T47D (cell line): ENCODE data around the gene SLC9A7.

Experiments
- DNase-seq, 2 experiments: peaks; one replicate each; pipeline versions ENCODE4 v3.0.0 to v3.0.0-alpha.2; 2011 to 2012; ENCODE audit warnings: low read depth in 1 of 2, low spot score in 1 of 2
- JUND ChIP-seq: IDR thresholded peaks from 2 replicates; pipeline ENCODE4 v1.6.1; 2012; ENCODE audit warnings: low read depth
- in situ Hi-C: cut with HindIII; loops from 2 replicates; pipeline ENCODE4 v1.10.0; 2016; ENCODE audit warnings: low sequenced_read_pairs, low pct_unique_long_range_greater_than_20kb

SLC9A7 gene

DNA sequence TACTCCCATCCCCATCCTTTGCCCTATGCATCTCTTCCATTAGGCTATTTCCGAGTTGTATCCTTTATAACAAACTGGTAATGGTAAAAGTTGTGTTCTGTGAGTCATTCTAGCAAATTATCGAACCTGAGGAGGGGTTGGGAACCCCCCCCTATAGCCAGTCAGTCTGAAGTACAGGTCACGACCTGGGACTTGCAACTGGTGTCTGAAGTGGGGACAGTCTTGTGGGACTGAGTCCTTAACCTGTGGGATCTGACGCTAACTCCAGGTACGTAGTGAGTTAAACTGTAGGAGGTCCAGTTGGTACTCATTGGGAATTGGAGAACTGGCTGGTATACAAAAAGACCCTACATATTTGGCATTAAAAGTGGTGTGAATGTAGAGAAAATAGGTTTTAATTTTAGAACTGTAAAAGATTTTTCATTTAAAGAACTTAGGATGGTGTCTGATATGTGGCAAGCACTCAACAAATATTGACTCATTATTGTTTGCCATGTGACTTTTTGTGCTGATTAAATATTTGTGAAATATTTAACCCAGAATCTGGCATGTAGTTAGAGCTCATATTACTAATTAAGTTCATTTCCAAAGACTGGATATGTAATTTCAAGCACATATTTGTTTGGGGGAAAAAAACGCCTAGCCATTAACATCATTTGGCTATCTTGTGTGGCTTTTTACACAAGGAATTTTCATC is 134.7 kb downstream of the SLC9A7 start:
- TF ChIP-seq JUND, result no peak
- in situ Hi-C loops, result no loop called here
- DNase-seq, result no peak

DNA sequence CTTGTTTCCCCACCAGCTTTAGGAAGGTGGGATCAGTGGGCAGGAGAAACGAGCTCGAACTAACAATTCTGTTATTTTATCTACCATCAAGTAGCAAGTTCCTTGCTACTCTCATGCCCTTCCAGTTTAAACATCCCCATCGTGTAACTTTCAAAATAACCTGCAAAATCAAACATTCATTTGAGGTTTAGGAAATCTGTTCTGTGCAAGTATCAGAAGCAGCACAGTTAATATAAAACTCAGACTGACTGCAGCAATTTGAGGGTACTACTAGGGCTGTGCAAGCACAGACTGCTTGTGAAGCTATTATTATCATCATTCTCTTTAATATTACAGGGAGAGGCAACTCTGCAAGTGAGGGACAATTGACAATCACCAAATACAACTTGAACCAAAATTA is 137.3 kb downstream of the SLC9A7 start:
- TF ChIP-seq JUND, result no peak
- in situ Hi-C loops, result no loop called here
- DNase-seq, result no peak

- in situ Hi-C loops, result no loop called here
- no peak for TF ChIP-seq JUND
- DNase-seq, result no peak
Observed at GRCh38 chrX:46620505-46620904, 138.4 kb downstream of the SLC9A7 start.

DNA sequence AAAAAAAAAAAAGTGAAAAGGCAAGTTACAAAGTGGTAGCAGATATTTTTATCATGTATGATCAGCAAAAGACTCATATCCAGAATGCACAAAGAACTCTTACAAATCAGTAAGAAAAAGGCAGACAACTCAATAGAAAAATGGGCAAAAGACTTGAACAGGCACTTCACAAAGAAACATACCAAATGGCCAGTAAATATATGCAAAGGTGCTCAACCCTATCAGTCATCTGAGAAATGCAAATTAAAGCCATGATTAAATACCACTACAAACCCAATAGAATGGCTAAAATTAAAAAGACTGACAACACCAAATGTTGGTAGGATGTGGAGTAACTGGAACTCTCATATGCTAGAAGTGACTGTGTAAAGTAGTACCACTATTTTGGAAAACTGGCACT is 140.0 kb downstream of the SLC9A7 start:
- TF ChIP-seq JUND, result no peak
- in situ Hi-C loops, result no loop called here
- no peak for DNase-seq

GRCh38 chrX:46617906-46618305 is 141.0 kb downstream of the SLC9A7 start:
- no peak for DNase-seq
- in situ Hi-C loops, result no loop called here
- no peak for TF ChIP-seq JUND

DNA sequence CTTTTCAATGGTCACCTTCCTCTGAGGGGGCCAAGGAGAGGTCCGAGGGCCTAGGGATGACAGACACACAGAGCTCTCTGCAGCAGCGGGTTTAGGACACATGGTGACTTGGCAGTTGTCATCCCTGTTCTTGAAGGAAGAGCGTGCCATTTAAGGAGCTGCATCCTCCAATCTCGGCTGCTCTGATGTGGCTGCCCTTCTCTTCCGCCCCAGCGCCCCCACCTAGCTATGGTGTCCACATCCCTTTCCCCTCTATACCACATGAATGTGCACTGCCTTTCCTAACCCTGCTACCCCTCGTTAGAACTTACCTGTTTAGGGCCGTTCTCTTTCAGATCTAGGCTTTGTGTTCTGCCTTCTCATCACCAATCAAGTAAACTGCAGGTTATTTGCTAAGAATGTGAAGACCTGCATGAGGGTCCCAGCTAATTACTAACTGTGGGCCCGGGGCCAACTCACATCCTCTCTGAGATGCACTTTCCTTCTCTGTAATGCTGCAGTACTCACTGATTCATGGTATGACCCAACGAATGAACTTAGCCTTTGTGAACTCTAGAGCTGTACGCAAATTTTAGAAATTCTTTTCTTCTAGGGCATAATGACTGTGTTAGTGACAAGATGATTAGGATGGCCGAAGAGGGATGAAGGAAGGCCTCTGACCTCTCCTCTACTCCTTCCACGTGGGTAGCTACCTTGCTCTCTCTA is 147.1 kb downstream of the SLC9A7 start:
- in situ Hi-C loops, result no loop called here

DNA sequence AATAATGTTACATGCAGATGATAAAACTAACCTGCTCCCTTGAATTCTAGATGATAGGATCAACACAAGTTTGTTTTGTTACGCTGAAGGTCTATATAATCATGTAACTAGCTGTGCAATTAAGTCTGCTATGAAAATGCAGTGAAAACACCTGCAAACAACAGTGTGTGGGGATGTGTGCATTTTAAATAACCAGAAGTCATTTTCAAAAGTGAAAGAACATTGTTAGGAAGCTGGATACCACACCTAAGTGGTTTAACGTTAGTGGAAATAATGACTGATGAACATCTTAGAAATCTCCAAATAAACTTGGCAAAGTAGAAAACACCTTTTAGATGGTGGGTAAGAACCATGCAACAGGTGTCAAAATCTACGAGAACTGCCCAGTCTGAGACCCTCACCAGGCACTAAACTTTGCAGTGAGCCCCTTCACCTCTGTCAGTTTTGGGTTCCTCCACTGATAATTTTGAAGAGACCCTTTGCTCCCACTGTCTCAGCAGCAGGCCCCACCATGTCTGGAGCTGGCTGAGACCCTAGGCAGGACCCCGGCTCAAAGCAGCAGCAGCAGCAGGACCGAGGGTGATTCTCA is 148.8 kb downstream of the SLC9A7 start:
- no peak for TF ChIP-seq JUND
- in situ Hi-C loops, result no loop called here
- DNase-seq, result no peak

More for the DNA sequence above, 147.1 kb downstream of the SLC9A7 start:
- no peak for DNase-seq
- TF ChIP-seq JUND, result no peak

GRCh38 chrX:46607916-46608315 is 151.0 kb downstream of the SLC9A7 start:
- TF ChIP-seq JUND, result no peak
- no peak for DNase-seq
- in situ Hi-C loops, result no loop called here

GRCh38 chrX:46602468-46603102 is 156.3 kb downstream of the SLC9A7 start:
- no peak for TF ChIP-seq JUND
- in situ Hi-C loops, result no loop called here

GRCh38 chrX:46601283-46601682 is 157.6 kb downstream of the SLC9A7 start:
- no peak for DNase-seq
- in situ Hi-C loops, result no loop called here
- no peak for TF ChIP-seq JUND

More at GRCh38 chrX:46602468-46603102, 156.3 kb downstream of the SLC9A7 start:
- no peak for DNase-seq

- no peak for DNase-seq
- no peak for TF ChIP-seq JUND
- in situ Hi-C loops, result no loop called here
Observed at GRCh38 chrX:46599051-46599560, 159.8 kb downstream of the SLC9A7 start.

DNA sequence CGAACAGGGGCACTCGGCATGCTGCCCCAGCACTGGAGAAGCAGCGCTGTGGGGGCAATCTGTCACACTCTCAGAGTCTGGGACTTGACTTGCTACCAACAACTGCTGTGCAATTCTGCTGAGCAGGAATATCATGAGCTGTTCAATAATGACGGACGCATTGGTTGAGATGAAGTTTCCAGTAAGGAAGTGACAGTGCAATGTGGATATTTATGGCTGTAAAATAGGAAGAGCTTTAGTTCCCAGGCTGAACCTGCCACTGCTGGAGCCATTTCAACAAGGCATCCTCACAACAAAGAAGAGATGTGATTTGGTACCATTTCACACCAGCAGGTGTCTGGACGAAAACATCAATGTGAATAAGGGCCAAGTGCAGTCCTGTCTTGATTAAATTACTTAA is 161.1 kb downstream of the SLC9A7 start:
- no peak for DNase-seq
- in situ Hi-C loops, result no loop called here
- TF ChIP-seq JUND, result no peak

DNA sequence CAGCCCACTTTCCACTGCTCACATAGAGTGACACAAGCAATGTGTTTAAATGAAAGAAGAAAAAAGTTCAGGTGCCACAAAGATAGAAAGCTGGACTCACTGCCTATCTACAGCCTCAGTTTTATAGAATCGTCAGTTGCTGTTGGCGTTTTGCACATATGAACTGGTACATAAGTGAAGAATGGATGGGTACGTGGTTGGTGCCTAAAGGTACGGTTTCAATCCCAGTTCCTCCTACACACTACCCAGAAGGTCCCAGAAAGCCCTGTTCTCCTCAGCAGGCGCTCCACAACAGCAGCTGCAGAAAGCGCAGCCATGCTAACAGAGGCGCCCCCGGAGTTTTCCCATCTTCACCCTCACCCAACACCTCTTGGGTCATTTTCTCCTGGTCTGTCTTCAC is 161.7 kb downstream of the SLC9A7 start:
- in situ Hi-C loops, result no loop called here
- no peak for TF ChIP-seq JUND
- no peak for DNase-seq
